ENCODE data around the gene MTOR.

MTOR gene

DNA sequence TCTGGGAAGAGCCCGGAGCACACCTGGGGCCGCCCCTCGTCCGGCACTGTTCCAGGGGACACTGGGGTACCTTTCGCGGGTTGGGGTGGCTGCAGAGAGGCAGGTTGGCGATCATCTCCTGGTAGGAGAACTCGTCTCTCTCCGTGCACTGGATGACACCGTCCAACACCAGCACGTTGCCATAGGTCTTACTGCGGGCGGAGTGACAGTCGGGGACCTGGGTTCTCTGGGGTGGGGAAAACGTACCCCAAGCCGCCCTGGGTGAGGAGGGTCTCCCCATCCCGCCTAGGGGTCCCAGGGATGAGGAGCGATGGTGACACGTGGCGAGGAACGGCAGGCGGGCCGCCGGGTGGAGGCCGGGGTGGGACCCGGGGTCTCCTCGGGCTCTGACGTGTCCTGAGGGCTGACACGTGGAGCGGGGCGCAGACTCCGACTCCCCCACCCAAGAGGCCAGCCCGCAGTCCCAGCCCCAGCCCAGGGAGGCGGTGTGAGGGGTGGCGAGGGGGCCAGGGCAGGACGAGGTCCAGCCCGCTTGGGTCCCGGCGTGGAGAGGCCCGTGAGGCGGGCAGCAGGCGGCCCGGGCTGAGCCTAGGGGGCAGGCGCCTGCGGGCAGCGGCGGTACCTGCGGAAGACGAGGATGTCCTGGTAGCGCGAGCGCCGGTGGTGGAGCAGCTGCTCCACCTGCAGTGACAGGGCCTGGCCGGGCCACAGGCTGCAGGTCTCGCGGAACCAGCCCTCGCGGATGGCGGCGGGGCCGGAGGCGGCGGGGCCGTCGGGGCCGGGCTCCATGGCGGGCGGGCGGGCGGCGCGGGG is 203.0 kb downstream of the MTOR start:
- peak; percentile 48 for DNase-seq

DNA sequence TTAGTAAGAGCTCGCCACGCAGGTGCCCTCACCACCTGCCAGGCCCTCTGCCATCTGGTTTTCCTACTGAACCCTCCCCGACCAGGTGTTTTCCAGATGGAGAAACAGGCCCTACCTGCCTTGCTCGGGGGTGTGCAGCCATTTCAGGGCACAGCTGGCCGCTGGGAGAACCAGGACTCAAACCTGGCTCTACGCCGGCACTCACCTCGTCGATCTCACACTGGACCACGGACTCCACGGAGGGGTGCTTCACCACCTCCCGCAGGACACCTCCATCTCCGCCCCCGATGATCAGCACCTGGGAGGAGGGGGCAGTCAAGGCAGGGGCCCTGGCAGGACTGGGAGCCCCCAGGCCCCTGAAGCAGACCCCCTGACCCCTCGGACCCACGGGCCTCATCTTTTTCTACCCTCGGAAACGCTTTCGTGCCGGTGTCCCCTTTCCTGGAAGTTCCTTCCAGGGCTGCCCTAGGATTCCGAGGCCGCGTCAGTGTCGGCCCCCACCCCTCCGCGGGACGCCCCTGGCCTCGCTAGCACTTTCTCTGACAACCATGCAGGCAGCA is 203.7 kb downstream of the MTOR start:
- DNase-seq, result no peak

DNA sequence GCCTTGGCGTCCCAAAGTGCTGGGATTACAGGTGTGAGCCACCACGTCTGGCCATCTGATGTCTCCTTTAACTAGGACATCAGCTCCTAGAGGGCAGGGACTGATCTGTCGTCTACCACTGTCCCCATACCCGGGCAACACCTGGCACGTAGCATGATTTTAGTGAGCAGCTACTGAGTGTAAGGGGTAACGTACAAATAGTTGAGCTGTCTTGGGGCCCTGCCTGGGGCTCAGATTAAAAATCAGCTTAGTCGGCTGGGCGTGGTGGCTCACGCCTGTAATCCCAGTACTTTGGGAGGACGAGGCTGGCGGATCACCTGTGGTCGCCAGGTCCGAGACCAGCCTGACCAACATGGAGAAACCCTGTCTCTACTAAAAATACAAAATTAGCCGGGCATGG is 204.3 kb downstream of the MTOR start:
- no peak for DNase-seq

DNA sequence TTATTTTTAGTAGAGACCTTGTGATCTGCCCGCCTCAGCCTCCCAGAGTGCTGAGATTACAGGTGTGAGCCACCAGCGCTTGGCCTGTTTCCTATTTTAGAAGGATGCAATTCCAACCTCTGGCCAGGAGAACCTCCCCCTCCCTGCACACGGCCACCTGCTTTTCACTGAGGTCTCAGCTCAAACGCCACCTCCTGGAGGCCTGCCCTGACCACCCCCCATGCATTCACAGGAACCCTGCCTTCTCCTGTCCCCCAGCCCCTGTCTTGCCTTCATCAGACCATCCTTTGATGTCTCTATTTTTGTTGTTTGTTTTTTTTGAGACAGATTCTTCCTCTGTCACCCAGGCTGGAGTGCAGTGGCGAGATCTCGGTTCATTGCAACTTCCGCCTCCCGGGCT is 204.9 kb downstream of the MTOR start:
- DNase-seq, result no peak

Data from activated naive CD4-positive, alpha-beta T cell treated with anti-CD3 and anti-CD28 coated beads, Interleukin-2, amount 50 U/mL, for 16 hours (primary cell).